Pancreas (tissue), 10 donors: ENCODE data around the gene RIGI. TPM values are rescaled to one million over a fixed set of nuclear protein-coding genes. Genes with fewer than 3 reads are reported as not detected.
A peak's percentile ranks its signal among the peaks of the same experiment; 100 is the strongest.

Experiments used
- ATAC-seq, 4 donors: fragments of 200-7000 bp; cut with Tn5 transposase; one replicate each; pipeline versions ENCODE4 v1.8.0 to v1.9.1; 2020; ENCODE audit warnings: mild to moderate bottlenecking in 4 of 4, moderate library complexity in 4 of 4
- DNase-seq, 6 donors: peaks; one replicate each; pipeline ENCODE4 v3.0.0-alpha.2; 2020
- FAIRE-seq: peaks from 2 replicates; lab custom pipeline; 2012; peaks lifted over from hg19 to GRCh38; lab: Jason Lieb, UNC
- H3K27ac ChIP-seq, 4 donors: fragments of 200-600 bp; sonication (generic); 1 replicate in 3 of 4; 2 replicates in 1 of 4; pipeline versions ENCODE4 v1.5.0 to v1.8.0; 2020
- H3K27me3 ChIP-seq, 4 donors: fragments of 200-600 bp; one replicate each; pipeline ENCODE4 v1.8.0; 2021
- H3K36me3 ChIP-seq, 3 donors: fragments of 200-600 bp; sonication (generic) in 1 of 3; one replicate each; pipeline versions ENCODE4 v1.5.0 to v1.8.0; 2020 to 2021
- H3K4me1 ChIP-seq, 3 donors: fragments of 200-600 bp; one replicate each; pipeline ENCODE4 v1.8.0; 2021
- H3K4me3 ChIP-seq, 4 donors: fragments of 200-600 bp; sonication (generic) in 2 of 4; one replicate each; pipeline versions ENCODE4 v1.5.0 to v1.8.0; 2020 to 2021
- H3K9me3 ChIP-seq, 4 donors: fragments of 200-600 bp; one replicate each; pipeline ENCODE4 v1.8.0; 2021
- WGBS, 2 donors: extraction: QIAGEN DNeasy Blood & Tissue Kit; methylation state at CpG; one replicate each; pipeline ENCODE4 v1.1.7; 2013; 5-methylcytosine and 5-hydroxymethylcytosine counted together
- intact Hi-C, 3 donors: fragments of 100-400 bp; cut with DNase I; formaldehyde crosslinking; loops; one replicate each; pipeline versions ENCODE4 v1.11.1 to v1.14.2; 2022
- polyA plus RNA-seq, 2 donors: library from polyadenylated mRNA; stranded (reverse); fragments of 200-250 nt; gene quantifications; one replicate each; pipeline ENCODE4 v1.2.3, GENCODE V29; 2013
- total RNA-seq, 6 donors: library from RNA; stranded (reverse); fragmentation: NEBNext Ultra II Directional in 4 of 6; extraction: Animal tissue kit (Norgen Biotek cat#: 25700) in 4 of 6; gene quantifications; one replicate each; pipeline versions ENCODE4 v1.2.1 to v1.2.4, GENCODE V29; 2021 to 2023
- TF ChIP-seq, protein P1 (sequence below), 4 donors: fragments of 200-600 bp; sonication (generic) in 3 of 4; IDR thresholded peaks; one replicate each; pipeline versions ENCODE4 v1.5.0 to v1.8.0; 2021; ENCODE audit warnings: antibody characterized with exemption in 4 of 4
- donor health status: healthy with polysubstance abuse.
- donor health status: DM: no; HTN: no; CAD: no; lungs with moderate emphysema.
- donor health status: DM: no; HTN: no; CAD: no.
- donor health status: control.
- donor health status: control.
- donor health status: Bipolar disorder and iron deficiency.
- donor health status: DM: yes; HTN: yes; CAD: no.
- donor health status: DM: no; HTN: no; CAD: no.
- donor health status: DM: no; HTN: no; CAD: no.
- donor health status: DM: yes; HTN: yes; CAD: no.

The RIGI gene
- total and polyA plus RNA-seq, 8 donors = 2.1 to 10.6 (median 3.9) TPM

DNA sequence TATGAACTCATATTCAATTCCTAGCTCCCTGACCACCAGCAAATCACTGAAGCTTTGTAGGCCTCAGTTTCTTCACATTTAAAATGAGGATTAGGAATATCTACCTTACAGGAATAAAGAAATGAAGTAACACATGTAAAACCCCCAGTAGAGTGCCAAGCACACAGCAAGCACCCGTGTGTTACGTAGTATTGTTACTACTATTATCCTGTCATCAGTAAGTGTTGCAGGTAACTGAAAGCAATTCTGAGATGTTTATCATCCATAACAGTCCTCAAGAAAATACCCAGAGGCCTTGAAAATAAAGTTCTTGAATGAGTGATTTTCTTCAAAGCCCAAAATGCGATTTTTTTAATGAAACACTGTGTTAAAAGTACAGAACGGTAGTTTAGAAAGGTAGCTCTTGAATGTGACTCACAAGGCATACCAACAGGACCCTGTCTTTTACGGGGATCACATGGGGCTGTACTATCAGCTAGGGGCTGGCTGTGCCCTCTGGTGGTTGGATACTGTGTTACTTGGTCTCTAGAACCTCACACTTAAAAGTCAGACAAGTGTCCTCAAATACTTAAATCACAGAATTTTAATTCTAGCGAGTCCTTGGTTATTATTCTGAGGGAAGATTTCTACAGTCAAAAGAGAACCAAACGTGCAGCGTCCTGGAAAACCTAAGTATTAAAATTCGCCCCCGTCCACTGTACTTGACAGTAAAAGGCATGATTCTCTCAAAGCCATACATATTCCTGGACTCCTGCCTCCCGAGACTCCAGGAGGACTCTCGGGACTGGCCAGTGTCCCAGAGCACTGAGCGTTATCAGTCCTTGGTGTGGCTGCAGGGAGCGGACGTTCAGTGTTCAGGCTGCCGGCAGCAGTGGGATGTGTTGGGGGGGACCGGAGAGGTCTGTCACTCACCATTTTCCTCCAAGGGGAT, 46.2 kb upstream of the RIGI start:
- no peaks in the 10 kb centered on the region for H3K9me3 ChIP-seq
- H3K4me1 ChIP-seq = peaks cover 0 to 21% (median 11%) of the 10 kb centered on the region in 3 donors
- ATAC-seq (peak; percentile 77 to 95 (median 87)), FAIRE-seq (peak; percentile 13), DNase-seq (peak in 5 of 6 donors; percentile 18 to 60 (median 46))
- TF ChIP-seq, protein P1, sequence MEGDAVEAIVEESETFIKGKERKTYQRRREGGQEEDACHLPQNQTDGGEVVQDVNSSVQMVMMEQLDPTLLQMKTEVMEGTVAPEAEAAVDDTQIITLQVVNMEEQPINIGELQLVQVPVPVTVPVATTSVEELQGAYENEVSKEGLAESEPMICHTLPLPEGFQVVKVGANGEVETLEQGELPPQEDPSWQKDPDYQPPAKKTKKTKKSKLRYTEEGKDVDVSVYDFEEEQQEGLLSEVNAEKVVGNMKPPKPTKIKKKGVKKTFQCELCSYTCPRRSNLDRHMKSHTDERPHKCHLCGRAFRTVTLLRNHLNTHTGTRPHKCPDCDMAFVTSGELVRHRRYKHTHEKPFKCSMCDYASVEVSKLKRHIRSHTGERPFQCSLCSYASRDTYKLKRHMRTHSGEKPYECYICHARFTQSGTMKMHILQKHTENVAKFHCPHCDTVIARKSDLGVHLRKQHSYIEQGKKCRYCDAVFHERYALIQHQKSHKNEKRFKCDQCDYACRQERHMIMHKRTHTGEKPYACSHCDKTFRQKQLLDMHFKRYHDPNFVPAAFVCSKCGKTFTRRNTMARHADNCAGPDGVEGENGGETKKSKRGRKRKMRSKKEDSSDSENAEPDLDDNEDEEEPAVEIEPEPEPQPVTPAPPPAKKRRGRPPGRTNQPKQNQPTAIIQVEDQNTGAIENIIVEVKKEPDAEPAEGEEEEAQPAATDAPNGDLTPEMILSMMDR (IDR thresholded peaks at IDR 0.05) = peak; percentile 23 to 45 (median 34)
- peak overlapping the region; percentile 45 to 87 (median 78) for H3K4me3 ChIP-seq
- H3K27ac ChIP-seq = peak overlapping the region; percentile 53 to 87 (median 84)
- 1 to 2% methylated on average over 17 of the region's 17 CpGs for WGBS, 2 donors
- H3K27me3 ChIP-seq = no peaks in the 10 kb centered on the region
- intact Hi-C loops = loop anchor here in 2 of 3 donors (5.0 to 10.0 kb wide), 2 partner anchors 130 to 137 kb away; no protein-coding TSS in a partner anchor
- peaks cover 0 to 4% (median 0%) of the 10 kb centered on the region in 3 donors for H3K36me3 ChIP-seq

GRCh38 chr9:32570262-32570661, 44.3 kb upstream of the RIGI start:
- Histone ChIP-seq H3K36me3 (peaks cover 0 to 15% (median 7%) of the 10 kb centered on the region in 3 donors), H3K9me3 (no peaks in the 10 kb centered on the region), H3K4me1 (peaks cover 0 to 21% (median 11%) of the 10 kb centered on the region in 3 donors), H3K27me3 (no peaks in the 10 kb centered on the region), H3K27ac (no peak overlapping the region), H3K4me3 (no peak overlapping the region)
- WGBS, 2 donors = 86 to 91% methylated on average over 4 of the region's 4 CpGs
- FAIRE-seq = no peak
- DNase-seq = no peak
- intact Hi-C loops = loop anchor here in 2 of 3 donors (5.0 to 10.0 kb wide), 2 partner anchors 128 to 135 kb away; no protein-coding TSS in a partner anchor
- TF ChIP-seq, protein P1 (IDR thresholded peaks at IDR 0.05) = no peak
- ATAC-seq = no peak

DNA sequence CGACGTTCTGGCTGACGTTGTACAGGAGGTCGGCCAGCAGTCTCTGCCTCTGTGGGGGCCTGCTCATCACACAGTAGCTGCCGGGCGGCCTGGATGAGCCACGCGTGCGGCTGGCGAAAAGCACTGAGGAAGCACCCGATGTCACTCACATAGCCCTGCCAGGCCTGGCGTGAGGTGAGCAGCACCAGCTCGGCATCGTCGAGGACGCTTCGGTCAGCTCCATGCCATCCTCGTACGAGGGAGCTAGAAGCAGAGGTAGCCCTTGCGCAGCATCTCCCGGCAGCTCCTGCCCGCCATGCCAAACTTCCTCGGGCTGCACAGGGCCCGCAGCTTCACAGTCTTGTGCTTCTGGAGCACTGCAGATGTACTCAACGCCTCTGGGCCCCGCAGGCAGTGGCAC, 40.8 kb upstream of the RIGI start:
- no peaks in the 10 kb centered on the region for H3K9me3 ChIP-seq
- TF ChIP-seq, protein P1 (IDR thresholded peaks at IDR 0.05) = no peak
- H3K4me1 ChIP-seq = peaks cover 0 to 12% (median 10%) of the 10 kb centered on the region in 3 donors
- no peak overlapping the region for H3K4me3 ChIP-seq
- intact Hi-C loops = no loop called here
- no peak overlapping the region for H3K27ac ChIP-seq
- 94 to 96% methylated on average over 26 of the region's 26 CpGs for WGBS, 2 donors
- FAIRE-seq = no peak
- peaks cover 0 to 15% (median 7%) of the 10 kb centered on the region in 3 donors for H3K36me3 ChIP-seq
- no peak for ATAC-seq
- DNase-seq = peak in 1 of 6 donors; percentile 55
- H3K27me3 ChIP-seq = no peaks in the 10 kb centered on the region

- no peaks in the 10 kb centered on the region for H3K9me3 ChIP-seq
- DNase-seq (no peak), ATAC-seq (no peak), FAIRE-seq (no peak)
- no peak overlapping the region for H3K27ac ChIP-seq
- TF ChIP-seq, protein P1 (IDR thresholded peaks at IDR 0.05) = no peak
- no peaks in the 10 kb centered on the region for H3K27me3 ChIP-seq
- peaks cover 0 to 15% (median 7%) of the 10 kb centered on the region in 3 donors for H3K36me3 ChIP-seq
- H3K4me1 ChIP-seq = peaks cover 0 to 6% (median 2%) of the 10 kb centered on the region in 3 donors
- 94% methylated on average over 6 of the region's 6 CpGs for WGBS, 2 donors
- H3K4me3 ChIP-seq = no peak overlapping the region
- intact Hi-C loops = no loop called here
Measured at GRCh38 chr9:32565967-32566366, 40.0 kb upstream of the RIGI start.
